HepG2 (cell line): Measurements from ENCODE around the gene CLEC2D. TPM values are rescaled to one million over a fixed set of nuclear protein-coding genes. Genes with fewer than 3 reads are reported as not detected.
"Not testable (repeated sequence)": the region's sequence is repeated elsewhere in the genome, so short reads cannot be mapped to it uniquely, and the experiment has no call there.

Experiments used
- ATAC-seq: fragments of 200-7000 bp; cut with Tn5 transposase; 3 replicates; pipeline ENCODE4 v1.9.1; 2020; ENCODE audit warnings: mild to moderate bottlenecking, moderate library complexity
- BruUV-seq: library from RNA; stranded (reverse); fragments of 400-500 nt; replicated peaks from 2 replicates; lab custom pipeline; 2021; lab: Mats Ljungman, UMichigan
- CTCF ChIA-PET: fragments of 300-600 bp; formaldehyde crosslinking; extraction: SDS; loops from one replicate; lab custom pipeline; 2021; ENCODE audit warnings: low total read pairs, inconsistent platforms, low intra/inter-chr PET ratio; lab: Yijun Ruan, JAX
- POLR2A ChIA-PET: fragments of 350-600 bp; sonication (Branson Sonifier 250); formaldehyde crosslinking; loops from one replicate; lab custom pipeline; 2020; ENCODE audit warnings: antibody characterized with exemption, inconsistent platforms; lab: Yijun Ruan, JAX
- DNase-seq: peaks from one replicate; pipeline ENCODE4 v3.0.0-alpha.2; 2015; ENCODE audit warnings: low spot score
- FAIRE-seq: peaks from 3 replicates; lab custom pipeline; 2011; peaks lifted over from hg19 to GRCh38; lab: Jason Lieb, UNC
- H2AFZ ChIP-seq: one replicate; pipeline ENCODE4 v1.6.1; 2011; ENCODE audit warnings: low read length, inconsistent platforms
- H3K27ac ChIP-seq: fragments of 300-600 bp; 3 replicates; pipeline ENCODE4 v1.8.0; 2011; ENCODE audit warnings: mixed run types, mild to moderate bottlenecking, mixed read lengths, low read length, inconsistent platforms; ENCODE audit not compliant: insufficient read depth; ENCODE audit errors: extremely low read length
- H3K27me3 ChIP-seq, 2 experiments: fragments of 200-600 bp in 1 of 2; 2 replicates in 1 of 2; 3 replicates in 1 of 2; pipeline versions ENCODE4 v1.6.0 to v1.8.0; 2011; ENCODE audit warnings: low read length in 2 of 2, mild to moderate bottlenecking in 2 of 2, moderate library complexity in 2 of 2, inconsistent platforms in 1 of 2; ENCODE audit not compliant: insufficient read depth in 2 of 2, control insufficient read depth in 1 of 2
- H3K36me3 ChIP-seq, 2 experiments: fragments of 200-600 bp in 1 of 2; replicated peaks in 1 of 2; 2 replicates in 1 of 2; 3 replicates in 1 of 2; pipeline versions ENCODE4 v1.5.1 to v1.8.0; 2011; ENCODE audit warnings: low read length in 2 of 2, inconsistent platforms in 1 of 2; ENCODE audit not compliant: insufficient read depth in 2 of 2, control insufficient read depth in 1 of 2
- H3K4me1 ChIP-seq: 2 replicates; pipeline ENCODE4 v1.5.1; 2012; ENCODE audit warnings: low read length, inconsistent platforms; ENCODE audit not compliant: insufficient read depth
- H3K4me2 ChIP-seq: 2 replicates; pipeline ENCODE4 v1.6.0; 2011; ENCODE audit warnings: low read depth, low read length, inconsistent platforms
- H3K4me3 ChIP-seq, 3 experiments: fragments of 200-600 bp in 1 of 3; sonication (generic), shearing (Covaris generic) in 1 of 3; replicated peaks in 1 of 3; 2 replicates each; pipeline ENCODE4 v1.5.1; 2011 to 2016; ENCODE audit warnings: low read length in 3 of 3, inconsistent platforms in 2 of 3, low read depth in 2 of 3, mild to moderate bottlenecking in 2 of 3, control low read depth in 1 of 3, mixed read lengths in 1 of 3; ENCODE audit not compliant: insufficient read depth in 1 of 3
- H3K79me2 ChIP-seq: one replicate; pipeline ENCODE4 v1.6.1; 2011; ENCODE audit warnings: low read length, inconsistent platforms; ENCODE audit not compliant: insufficient read depth
- H3K9ac ChIP-seq: 2 replicates; pipeline ENCODE4 v1.6.0; 2011; ENCODE audit warnings: mild to moderate bottlenecking, low read depth, low read length, inconsistent platforms; ENCODE audit not compliant: insufficient read depth
- H3K9me3 ChIP-seq: 2 replicates; pipeline ENCODE4 v1.5.1; 2012; ENCODE audit warnings: mild to moderate bottlenecking, low read length
- H4K20me1 ChIP-seq: 2 replicates; pipeline ENCODE4 v1.6.0; 2011; ENCODE audit warnings: inconsistent platforms, mild to moderate bottlenecking, low read length, moderate library complexity; ENCODE audit not compliant: insufficient read depth
- ATF4 ChIP-seq, 2 experiments: fragments of 450-650 bp in 1 of 2; sonication (generic) in 1 of 2; formaldehyde crosslinking; IDR thresholded peaks; 2 replicates each; pipeline versions ENCODE4 v1.5.0 to v1.8.0; 2020 to 2022; ENCODE audit warnings: mild to moderate bottlenecking in 1 of 2, missing genetic modification reagents in 1 of 2
- KAT7 ChIP-seq: IDR thresholded peaks from 2 replicates; pipeline ENCODE4 v1.6.1; 2018; ENCODE audit warnings: borderline replicate concordance, missing compliant biosample characterization
- RBAK ChIP-seq: sonication (generic); formaldehyde crosslinking; IDR thresholded peaks from 2 replicates; pipeline ENCODE4 v1.5.1; 2020; ENCODE audit warnings: mild to moderate bottlenecking, missing genetic modification reagents
- ZNF543 ChIP-seq: sonication (generic); formaldehyde crosslinking; IDR thresholded peaks from 2 replicates; pipeline ENCODE4 v1.4.0; 2020; ENCODE audit warnings: mild to moderate bottlenecking, missing genetic modification reagents
- ZNF556 ChIP-seq: sonication (generic); formaldehyde crosslinking; IDR thresholded peaks from 2 replicates; pipeline ENCODE4 v1.4.0; 2020; ENCODE audit warnings: mild to moderate bottlenecking, missing genetic modification reagents, borderline replicate concordance
- WGBS: methylation state at CpG from one replicate; pipeline ENCODE4 v1.1.6; 2017; ENCODE audit warnings: low lambda C conversion rate; 5-methylcytosine and 5-hydroxymethylcytosine counted together
- in situ Hi-C: cut with HindIII; loops from 2 replicates; pipeline ENCODE4 v1.10.0; 2017; ENCODE audit warnings: low pct_unique_long_range_greater_than_20kb; ENCODE audit not compliant: extremely low pct_ligation_motif_present
- intact Hi-C: fragments of 100-400 bp; cut with micrococcal nuclease; formaldehyde crosslinking; loops from one replicate; pipeline ENCODE4 v1.10.0; 2022; ENCODE audit not compliant: unreplicated experiment
- polyA plus RNA-seq, 8 experiments: library from polyadenylated mRNA; depleted of rRNA in 3 of 8; stranded (reverse) in 7 of 8; unstranded in 1 of 8; fragments of >200 nt; fragmentation: Illumina TruSeq in 4 of 8; extraction: Trizol in 4 of 8; gene quantifications; 2 replicates each; pipeline versions ENCODE4 v1.2.1 to v1.2.3, GENCODE V29; 2011 to 2016; ENCODE audit warnings: low read depth in 4 of 8, missing spikeins in 1 of 8, mixed read lengths in 1 of 8; ENCODE audit not compliant: insufficient read depth in 1 of 8
- total RNA-seq, 5 experiments: library from RNA; depleted of rRNA; stranded (reverse); fragments of >200 nt; fragmentation: Illumina TruSeq; extraction: Trizol; gene quantifications; 2 replicates each; pipeline ENCODE4 v1.2.3, GENCODE V29; 2016; ENCODE audit warnings: low read depth in 1 of 5

CLEC2D gene
- total and polyA plus RNA-seq, 2 of the 13 experiments (the other 11 are each of a cell fraction or from before 2014, with no cell fraction given), result 2.5 to 8.6 TPM

GRCh38 chr12:9674226-9674590, 4.7 kb downstream of the CLEC2D start:
- no peak overlapping the region for H3K4me2 ChIP-seq
- POLR2A ChIA-PET, result no interaction called here
- H3K4me1 ChIP-seq, result peaks cover 14% of the 10 kb centered on the region
- CTCF ChIA-PET, result no interaction called here
- no peaks in the 10 kb centered on the region for H3K79me2 ChIP-seq
- DNase-seq (no peak), FAIRE-seq (no peak), ATAC-seq (no peak)
- no peak overlapping the region for H2AFZ ChIP-seq
- intact Hi-C loops (no loop called here), in situ Hi-C loops (no loop called here)
- no TSS peak for BruUV-seq
- no peak overlapping the region for H3K27ac ChIP-seq
- H3K36me3 ChIP-seq, result no peaks in the 10 kb centered on the region
- H3K4me3 ChIP-seq, result no peak overlapping the region
- WGBS, result 100% methylated on average over 1 of the region's 2 CpGs
- no peaks in the 10 kb centered on the region for H4K20me1 ChIP-seq
- no peaks in the 10 kb centered on the region for H3K27me3 ChIP-seq
- H3K9ac ChIP-seq, result no peak overlapping the region
- no peaks in the 10 kb centered on the region for H3K9me3 ChIP-seq
- TF ChIP-seq ZNF556 (no peak), KAT7 (no peak), RBAK (CRISPR knock-in tag) (no peak), ZNF543 (CRISPR knock-in tag) (no peak), ATF4 (CRISPR knock-in tag; IDR thresholded peaks at IDR 0.05) (no peak)

- H3K4me1 ChIP-seq, FAIRE-seq, H2AFZ ChIP-seq, in situ Hi-C loops, H4K20me1 ChIP-seq, H3K9ac ChIP-seq, BruUV-seq, CTCF ChIA-PET, H3K27ac ChIP-seq, POLR2A ChIA-PET, H3K79me2 ChIP-seq, H3K4me2 ChIP-seq, DNase-seq, ATAC-seq, H3K4me3 ChIP-seq, H3K9me3 ChIP-seq, intact Hi-C loops, H3K36me3 ChIP-seq, H3K27me3 ChIP-seq: not testable (repeated sequence)
- 99% methylated on average over 4 of the region's 4 CpGs for WGBS
Observed at GRCh38 chr12:9682508-9682907, 13.0 kb downstream of the CLEC2D start.

- H3K4me2 ChIP-seq, H3K9ac ChIP-seq, POLR2A ChIA-PET, H4K20me1 ChIP-seq, H3K27me3 ChIP-seq, H3K79me2 ChIP-seq, DNase-seq, H3K4me3 ChIP-seq, H2AFZ ChIP-seq, H3K4me1 ChIP-seq, BruUV-seq, in situ Hi-C loops, ATAC-seq, CTCF ChIA-PET, H3K9me3 ChIP-seq, H3K36me3 ChIP-seq, FAIRE-seq, intact Hi-C loops, H3K27ac ChIP-seq: not testable (repeated sequence)
- WGBS, result 94% methylated on average over 2 of the region's 2 CpGs
Observed at GRCh38 chr12:9682949-9683348, 13.4 kb downstream of the CLEC2D start.

- BruUV-seq, intact Hi-C loops, DNase-seq, H4K20me1 ChIP-seq, H3K4me2 ChIP-seq, H3K4me3 ChIP-seq, H3K36me3 ChIP-seq, H3K27ac ChIP-seq, CTCF ChIA-PET, H3K4me1 ChIP-seq, FAIRE-seq, H3K9ac ChIP-seq, H3K9me3 ChIP-seq, H3K27me3 ChIP-seq, ATAC-seq, in situ Hi-C loops, H2AFZ ChIP-seq, POLR2A ChIA-PET, H3K79me2 ChIP-seq: not testable (repeated sequence)
- WGBS, result 81% methylated on average over 4 of the region's 5 CpGs
Observed at GRCh38 chr12:9685366-9685765, 15.9 kb downstream of the CLEC2D start.
